Hepatocyte (in vitro differentiated cells): ENCODE data around the gene CD4. TPM values are rescaled to one million over a fixed set of nuclear protein-coding genes. Genes with fewer than 3 reads are reported as not detected.

Experiments
- DNase-seq: peaks from one replicate; pipeline ENCODE4 v3.0.0-alpha.2; 2016; ENCODE audit warnings: low spot score
- H2AFZ ChIP-seq: fragments of 200-600 bp; sonication (generic); 2 replicates; pipeline ENCODE4 v1.6.0; 2016; ENCODE audit warnings: antibody characterized with exemption, mild to moderate bottlenecking
- H3K27ac ChIP-seq: fragments of 200-600 bp; sonication (generic); 2 replicates; pipeline ENCODE4 v1.5.1; 2016; ENCODE audit warnings: mild to moderate bottlenecking
- H3K27me3 ChIP-seq: fragments of 200-600 bp; sonication (generic); 2 replicates; pipeline ENCODE4 v1.6.1; 2016
- H3K36me3 ChIP-seq: fragments of 200-600 bp; sonication (generic); replicated peaks from 2 replicates; pipeline ENCODE4 v1.5.1; 2016; ENCODE audit warnings: low read depth; ENCODE audit not compliant: insufficient read depth
- H3K4me1 ChIP-seq: fragments of 200-600 bp; sonication (generic); 2 replicates; pipeline ENCODE4 v1.5.1; 2016; ENCODE audit warnings: mild to moderate bottlenecking, moderate library complexity; ENCODE audit not compliant: insufficient read depth
- H3K4me2 ChIP-seq: fragments of 200-600 bp; sonication (generic); 2 replicates; pipeline ENCODE4 v1.6.0; 2016
- H3K4me3 ChIP-seq: fragments of 200-600 bp; sonication (generic); 2 replicates; pipeline ENCODE4 v1.5.1; 2016; ENCODE audit warnings: mild to moderate bottlenecking
- H3K79me2 ChIP-seq: fragments of 200-600 bp; sonication (generic); 2 replicates; pipeline ENCODE4 v1.6.0; 2017; ENCODE audit warnings: mild to moderate bottlenecking
- H3K9me2 ChIP-seq: fragments of 200-600 bp; sonication (generic); replicated peaks from 2 replicates; pipeline ENCODE4 v1.6.0; 2017; ENCODE audit warnings: mild to moderate bottlenecking; ENCODE audit not compliant: insufficient read depth
- H3K9me3 ChIP-seq: fragments of 200-600 bp; sonication (generic); 2 replicates; pipeline ENCODE4 v1.5.1; 2016; ENCODE audit warnings: low read depth, mild to moderate bottlenecking
- H4K20me1 ChIP-seq: fragments of 200-600 bp; sonication (generic); 2 replicates; pipeline ENCODE4 v1.6.0; 2016; ENCODE audit warnings: mild to moderate bottlenecking; ENCODE audit not compliant: insufficient read depth, poor library complexity, severe bottlenecking
- EZH2 ChIP-seq: fragments of 200-600 bp; sonication (generic); IDR thresholded peaks from 2 replicates; pipeline ENCODE4 v1.6.1; 2016; ENCODE audit warnings: antibody characterized with exemption, mild to moderate bottlenecking, borderline replicate concordance
- EZH2phosphoT487 ChIP-seq: fragments of 200-600 bp; sonication (generic); IDR thresholded peaks from one replicate; pipeline ENCODE4 v1.6.1; 2018; ENCODE audit warnings: antibody characterized with exemption, mild to moderate bottlenecking, low read depth, moderate library complexity; ENCODE audit not compliant: unreplicated experiment, severe bottlenecking
- WGBS: methylation state at CpG from one replicate; pipeline ENCODE4 v1.1.6; 2016; ENCODE audit warnings: low lambda C conversion rate; ENCODE audit errors: missing lambda C conversion rate; 5-methylcytosine and 5-hydroxymethylcytosine counted together
- polyA plus RNA-seq: library from polyadenylated mRNA; unstranded; fragments of >200 nt; fragmentation: Nextera tagmentation; extraction: Ambion mirVana; gene quantifications from 2 replicates; pipeline ENCODE4 v1.2.1, GENCODE V29; 2016
- total RNA-seq: library from RNA; depleted of rRNA; stranded (reverse); fragments of >200 nt; gene quantifications from 2 replicates; pipeline ENCODE4 v1.2.3, GENCODE V29; 2014
- TF ChIP-seq, protein P1 (sequence below): fragments of 200-600 bp; sonication (generic); IDR thresholded peaks from 2 replicates; pipeline ENCODE4 v1.5.1; 2016; ENCODE audit warnings: antibody characterized with exemption, mild to moderate bottlenecking; ENCODE audit not compliant: poor library complexity

The CD4 gene
- total and polyA plus RNA-seq, 2 experiments from 2014 or later: 2.7 to 6.4 TPM

DNA sequence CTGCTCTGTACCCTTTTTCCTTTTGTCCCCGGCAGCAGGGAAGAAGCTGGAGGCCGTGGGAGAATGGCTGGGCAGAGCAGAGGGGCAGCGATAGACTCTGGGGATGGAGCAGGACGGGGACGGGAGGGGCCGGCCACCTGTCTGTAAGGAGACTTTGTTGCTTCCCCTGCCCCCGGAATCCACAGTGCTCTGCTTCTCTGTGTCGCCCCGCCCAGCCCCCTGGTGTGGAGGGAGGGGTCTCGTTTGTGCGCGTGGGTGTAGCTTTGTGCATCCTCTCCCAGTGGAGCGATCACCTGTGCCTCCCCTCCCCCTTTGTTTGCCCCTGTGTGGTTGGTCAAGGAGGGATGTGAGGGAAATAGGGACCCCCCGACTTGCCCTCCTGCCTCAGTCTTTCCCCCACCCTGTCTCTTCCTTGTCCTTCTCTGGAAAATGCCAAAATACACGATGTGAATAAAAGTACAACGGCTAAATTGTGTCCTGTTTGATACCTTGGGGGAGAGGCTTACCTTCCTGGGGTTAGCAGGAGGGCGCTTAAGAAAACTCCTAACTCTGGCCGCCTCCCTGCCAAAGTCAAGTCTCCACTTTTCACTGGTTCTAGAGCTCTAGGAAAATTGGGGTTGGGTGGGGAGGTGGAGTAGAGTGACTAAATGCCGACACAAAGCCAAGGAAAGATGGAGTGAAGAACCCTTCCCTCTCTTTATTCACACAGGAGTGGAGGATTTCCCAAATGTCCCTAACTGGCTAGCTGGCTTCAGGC is 77.0 kb downstream of the CD4 start:
- Histone ChIP-seq H2AFZ (no peak overlapping the region), H3K36me3 (no peaks in the 10 kb centered on the region), H3K9me2 (no peaks in the 10 kb centered on the region), H3K79me2 (peaks cover 29% of the 10 kb centered on the region), H3K4me1 (peaks cover 15% of the 10 kb centered on the region), H3K9me3 (no peaks in the 10 kb centered on the region), H3K4me3 (no peak overlapping the region), H3K27ac (peak overlapping the region; percentile 72), H3K4me2 (peak overlapping the region; percentile 84), H3K27me3 (no peaks in the 10 kb centered on the region), H4K20me1 (peaks cover 20% of the 10 kb centered on the region)
- TF ChIP-seq EZH2phosphoT487: no peak
- TF ChIP-seq, protein P1, sequence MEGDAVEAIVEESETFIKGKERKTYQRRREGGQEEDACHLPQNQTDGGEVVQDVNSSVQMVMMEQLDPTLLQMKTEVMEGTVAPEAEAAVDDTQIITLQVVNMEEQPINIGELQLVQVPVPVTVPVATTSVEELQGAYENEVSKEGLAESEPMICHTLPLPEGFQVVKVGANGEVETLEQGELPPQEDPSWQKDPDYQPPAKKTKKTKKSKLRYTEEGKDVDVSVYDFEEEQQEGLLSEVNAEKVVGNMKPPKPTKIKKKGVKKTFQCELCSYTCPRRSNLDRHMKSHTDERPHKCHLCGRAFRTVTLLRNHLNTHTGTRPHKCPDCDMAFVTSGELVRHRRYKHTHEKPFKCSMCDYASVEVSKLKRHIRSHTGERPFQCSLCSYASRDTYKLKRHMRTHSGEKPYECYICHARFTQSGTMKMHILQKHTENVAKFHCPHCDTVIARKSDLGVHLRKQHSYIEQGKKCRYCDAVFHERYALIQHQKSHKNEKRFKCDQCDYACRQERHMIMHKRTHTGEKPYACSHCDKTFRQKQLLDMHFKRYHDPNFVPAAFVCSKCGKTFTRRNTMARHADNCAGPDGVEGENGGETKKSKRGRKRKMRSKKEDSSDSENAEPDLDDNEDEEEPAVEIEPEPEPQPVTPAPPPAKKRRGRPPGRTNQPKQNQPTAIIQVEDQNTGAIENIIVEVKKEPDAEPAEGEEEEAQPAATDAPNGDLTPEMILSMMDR: no peak
- no peak for TF ChIP-seq EZH2
- 82% methylated on average over 14 of the region's 19 CpGs for WGBS
- no peak for DNase-seq

DNA sequence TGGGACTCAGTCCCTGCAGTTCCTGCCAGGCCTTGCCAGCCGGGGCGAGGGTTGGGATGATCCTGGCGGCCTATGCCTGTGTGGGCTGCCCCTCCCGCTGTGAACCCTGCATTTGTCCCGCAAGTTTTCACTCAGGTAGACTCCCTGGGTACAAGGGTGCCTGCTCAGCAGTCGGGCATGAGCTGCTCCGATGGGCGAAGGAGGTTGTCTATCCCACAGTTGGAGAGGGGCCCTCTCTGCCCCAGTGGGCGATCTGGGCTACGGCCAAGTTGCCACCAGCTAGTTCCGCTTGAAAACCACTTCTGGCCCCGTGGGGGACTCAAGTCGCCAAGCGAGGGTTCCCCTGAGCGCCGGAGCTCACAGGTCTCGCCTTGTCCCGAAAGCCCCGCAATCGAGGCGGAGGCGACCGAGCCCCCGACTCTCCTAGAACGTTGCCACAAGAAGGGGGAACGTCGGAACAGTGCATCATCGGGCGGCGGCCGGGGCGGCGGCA is 77.6 kb downstream of the CD4 start:
- DNase-seq: no peak
- Histone ChIP-seq H3K9me3 (no peaks in the 10 kb centered on the region), H3K27me3 (no peaks in the 10 kb centered on the region), H3K9me2 (no peaks in the 10 kb centered on the region), H4K20me1 (peaks cover 21% of the 10 kb centered on the region), H3K4me3 (no peak overlapping the region), H3K36me3 (no peaks in the 10 kb centered on the region), H3K4me2 (peak overlapping the region; percentile 84), H2AFZ (peak overlapping the region; percentile 37), H3K79me2 (peaks cover 31% of the 10 kb centered on the region), H3K27ac (peak overlapping the region; percentile 72), H3K4me1 (peaks cover 21% of the 10 kb centered on the region)
- 13% methylated on average over 29 of the region's 33 CpGs for WGBS
- TF ChIP-seq, protein P1: no peak
- no peak for TF ChIP-seq EZH2
- no peak for TF ChIP-seq EZH2phosphoT487

GRCh38 chr12:6867413-6868210 is 78.3 kb downstream of the CD4 start, which contains the start of gene TPI1:
TPI1 (plus strand) TSS chr12:6867531; CDS start chr12:6867567, 36 bp downstream.
- no peaks in the 10 kb centered on the region for H3K9me3 ChIP-seq
- no peaks in the 10 kb centered on the region for H3K9me2 ChIP-seq
- peaks cover 21% of the 10 kb centered on the region for H4K20me1 ChIP-seq
- WGBS: 4% methylated on average over 39 of the region's 86 CpGs
- no peak for TF ChIP-seq EZH2
- TF ChIP-seq EZH2phosphoT487: no peak
- TF ChIP-seq, protein P1: no peak
- H3K27me3 ChIP-seq: no peaks in the 10 kb centered on the region
- peak within 1 kb of the TSS; percentile 94 for H3K4me3 ChIP-seq
- peaks cover 23% of the 10 kb centered on the region for H3K4me1 ChIP-seq
- H3K27ac ChIP-seq: peak within 1 kb of the TSS; percentile 97
- peak; percentile 94 for DNase-seq
- peaks cover 36% of the 10 kb centered on the region for H3K79me2 ChIP-seq
- H3K4me2 ChIP-seq: peak within 1 kb of the TSS; percentile 84
- H3K36me3 ChIP-seq: no peaks in the 10 kb centered on the region
- peak within 1 kb of the TSS; percentile 37 for H2AFZ ChIP-seq
